ENCODE results near the gene PI16. TPM values are rescaled to one million over a fixed set of nuclear protein-coding genes. Genes with fewer than 3 reads are reported as not detected.

The PI16 gene
- total RNA-seq = 1 to 10 TPM; 5.2 to 7.8 TPM
- 23.1 TPM for polyA plus RNA-seq (2013, experiment 1 of 2)
- polyA plus RNA-seq (2013, experiment 2 of 2) = 13.4 TPM
- total RNA-seq = 0 to 20.0 (median 2.3) reads per million in 172 experiments

DNA sequence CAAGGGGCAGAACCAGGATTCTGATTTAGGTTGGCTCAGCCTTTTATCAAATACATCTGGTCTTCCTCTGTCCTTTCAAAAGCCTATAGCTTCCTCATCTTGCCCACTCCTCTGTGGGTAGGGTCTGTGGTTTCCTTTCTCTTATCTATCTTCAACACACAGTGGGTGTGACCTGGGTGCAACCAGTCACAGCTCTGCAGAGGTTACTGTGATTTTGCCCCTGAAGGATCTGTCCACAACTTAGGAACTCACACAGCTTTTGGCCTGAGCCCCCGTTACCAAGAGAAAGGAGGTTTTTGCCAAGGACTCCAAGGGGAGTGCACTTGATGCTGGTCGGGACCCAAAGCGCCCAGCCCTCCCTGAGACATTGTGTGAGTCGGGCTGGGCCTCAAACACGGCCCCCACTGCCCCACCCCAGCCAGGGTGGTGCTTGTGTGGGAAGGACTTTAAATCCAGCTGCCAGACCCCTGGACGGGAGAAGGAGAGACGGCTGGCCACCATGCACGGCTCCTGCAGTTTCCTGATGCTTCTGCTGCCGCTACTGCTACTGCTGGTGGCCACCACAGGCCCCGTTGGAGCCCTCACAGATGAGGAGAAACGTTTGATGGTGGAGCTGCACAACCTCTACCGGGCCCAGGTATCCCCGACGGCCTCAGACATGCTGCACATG, at the start of gene PI16:
PI16 (plus strand) TSS at position 477 of the 670 bp plus-strand sequence; CDS start at position 500, 23 bp downstream.
- Mint-ChIP-seq H3K36me3 (ENCODE audit: low read depth) (no peaks in the 10 kb centered on the region), H3K27ac (peak within 1 kb of the TSS; percentile 83), H3K9me3 (no peaks in the 10 kb centered on the region), H3K4me1 (ENCODE audit: low read depth) (peaks cover 54% of the 10 kb centered on the region), H3K27me3 (no peaks in the 10 kb centered on the region), H3K4me3 (peak within 1 kb of the TSS; percentile 85)
- TF ChIP-seq CTCF (IDR thresholded peaks at IDR 0.05) = no peak
- ATAC-seq (ENCODE audit: poor library complexity) = peak; percentile 56
- DNase-seq = peak in 4 of 14 experiments; percentile 19 to 55 (median 32)
- no peaks in the 10 kb centered on the region for H3K36me3 ChIP-seq (ENCODE audit: insufficient read depth, low read length)
- POLR2A ChIA-PET = interaction anchor here (1.0 to 4.1 kb wide), 8 partner anchors 9 to 80 kb away, joined by 3 to 26 read pairs (median 9); partner anchors contain the start of genes C6orf89, MTCH1 and PPIL1
- H3K27ac ChIP-seq (ENCODE audit: low read depth in 1 of 2, low read length in 2 of 2) = peak within 1 kb of the TSS in 1 of 2 donors; percentile 0
- H3K9me3 ChIP-seq (ENCODE audit: control insufficient read depth in 1 of 2, insufficient read depth in 1 of 2, low read length in 2 of 2) = no peaks in the 10 kb centered on the region
- H3K4me3 ChIP-seq (ENCODE audit: low read length) = peak within 1 kb of the TSS; percentile 64
- H3K27me3 ChIP-seq (ENCODE audit: control insufficient read depth in 1 of 2, insufficient read depth in 2 of 2, low read length in 2 of 2) = no peaks in the 10 kb centered on the region
- peaks cover 43% of the 10 kb centered on the region for H3K4me1 ChIP-seq (ENCODE audit: insufficient read depth, low read length)
- CTCF ChIA-PET = no interaction called here
- intact Hi-C loops (cut with DNase I, micrococcal nuclease) = no loop called here

- Mint-ChIP-seq H3K27me3 (no peaks in the 10 kb centered on the region), H3K9me3 (no peaks in the 10 kb centered on the region), H3K27ac (no peak overlapping the region), H3K36me3 (ENCODE audit: low read depth) (peaks cover 80% of the 10 kb centered on the region), H3K4me3 (no peak overlapping the region), H3K4me1 (ENCODE audit: low read depth) (peaks cover 22% of the 10 kb centered on the region)
- Histone ChIP-seq H3K4me3 (ENCODE audit: low read length) (no peak overlapping the region), H3K36me3 (ENCODE audit: insufficient read depth, low read length) (peaks cover 57% of the 10 kb centered on the region), H3K27me3 (ENCODE audit: control insufficient read depth in 1 of 2, insufficient read depth in 2 of 2, low read length in 2 of 2) (no peaks in the 10 kb centered on the region), H3K27ac (ENCODE audit: low read depth in 1 of 2, low read length in 2 of 2) (no peak overlapping the region), H3K9me3 (ENCODE audit: control insufficient read depth in 1 of 2, insufficient read depth in 1 of 2, low read length in 2 of 2) (no peaks in the 10 kb centered on the region), H3K4me1 (ENCODE audit: insufficient read depth, low read length) (no peaks in the 10 kb centered on the region)
- CTCF ChIA-PET = no interaction called here
- intact Hi-C loops (cut with DNase I, micrococcal nuclease) = no loop called here
- POLR2A ChIA-PET = no interaction called here
- TF ChIP-seq CTCF (IDR thresholded peaks at IDR 0.05) = no peak
- DNase-seq (no peak), ATAC-seq (ENCODE audit: poor library complexity) (no peak)
Observed at GRCh38 chr6:36904851-36905393, 49.6 kb upstream of the PI16 start.

DNA sequence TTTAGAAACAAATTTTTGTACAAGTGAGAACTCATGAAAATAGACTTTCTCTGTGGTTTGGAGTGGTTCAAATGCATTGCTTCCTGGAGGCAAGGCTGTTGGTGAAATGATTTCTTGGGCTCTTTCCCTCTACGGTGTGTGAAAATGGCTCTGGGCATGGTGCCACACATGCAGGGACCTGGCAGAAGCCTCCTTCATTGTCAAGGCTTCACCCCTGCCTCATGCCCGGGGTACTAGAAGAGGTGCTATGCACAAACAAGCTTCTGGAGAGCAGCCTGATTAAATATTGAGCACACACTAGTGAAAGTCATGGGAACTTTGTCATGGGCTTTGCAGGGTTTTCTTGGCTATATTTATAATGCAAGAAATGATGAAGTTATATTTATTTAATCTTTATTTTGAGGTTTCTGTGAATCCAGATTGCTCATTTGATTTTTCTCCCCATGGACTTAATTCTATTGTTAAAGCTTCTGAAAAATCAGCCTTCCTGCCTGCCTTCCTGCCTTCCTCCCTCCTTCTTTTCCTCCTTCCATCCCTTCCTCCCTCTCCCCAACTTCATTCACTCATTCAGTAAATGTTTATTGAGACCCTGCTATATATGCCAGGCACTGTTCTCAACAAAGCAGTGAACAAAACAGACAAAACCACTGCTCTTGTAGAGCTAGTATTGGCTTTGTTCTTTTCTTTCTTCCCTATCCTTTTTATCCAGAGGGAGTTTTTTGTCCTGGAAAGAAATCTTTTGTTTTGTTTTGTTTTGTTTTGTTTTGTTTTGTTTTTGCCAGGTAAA, 47.8 kb upstream of the PI16 start:
- H3K4me3 Mint-ChIP-seq = no peak overlapping the region
- H3K27me3 Mint-ChIP-seq = no peaks in the 10 kb centered on the region
- Histone ChIP-seq H3K4me3 (ENCODE audit: low read length) (no peak overlapping the region), H3K9me3 (ENCODE audit: control insufficient read depth in 1 of 2, insufficient read depth in 1 of 2, low read length in 2 of 2) (no peaks in the 10 kb centered on the region), H3K27me3 (ENCODE audit: control insufficient read depth in 1 of 2, insufficient read depth in 2 of 2, low read length in 2 of 2) (no peaks in the 10 kb centered on the region), H3K27ac (ENCODE audit: low read depth in 1 of 2, low read length in 2 of 2) (no peak overlapping the region), H3K36me3 (ENCODE audit: insufficient read depth, low read length) (peaks cover 52% of the 10 kb centered on the region), H3K4me1 (ENCODE audit: insufficient read depth, low read length) (peaks cover 8% of the 10 kb centered on the region)
- DNase-seq (no peak), ATAC-seq (ENCODE audit: poor library complexity) (no peak)
- intact Hi-C loops (cut with DNase I, micrococcal nuclease) = no loop called here
- no peak for TF ChIP-seq CTCF (IDR thresholded peaks at IDR 0.05)
- peak overlapping the region; percentile 60 for H3K27ac Mint-ChIP-seq
- peaks cover 79% of the 10 kb centered on the region for H3K36me3 Mint-ChIP-seq (ENCODE audit: low read depth)
- CTCF ChIA-PET = interaction anchor here (1.1 kb wide), 1 partner anchor 55 kb away, joined by 3 read pairs; no protein-coding TSS in a partner anchor
- H3K9me3 Mint-ChIP-seq = no peaks in the 10 kb centered on the region
- POLR2A ChIA-PET = no interaction called here
- peaks cover 25% of the 10 kb centered on the region for H3K4me1 Mint-ChIP-seq (ENCODE audit: low read depth)
